Stimulated activated CD4-positive, alpha-beta T cell treated with anti-CD3 and anti-CD28 coated beads, Interleukin-15, amount 100 ng/mL, for 1 hour (primary cell): ENCODE measurements around the gene OR10G2.

ENCODE experiments used
- DNase-seq, 2 donors: peaks; one replicate each; pipeline ENCODE4 v3.0.0-alpha.2; 2020; ENCODE audit warnings: low read depth in 1 of 2, low spot score in 1 of 2

The OR10G2 gene

DNA sequence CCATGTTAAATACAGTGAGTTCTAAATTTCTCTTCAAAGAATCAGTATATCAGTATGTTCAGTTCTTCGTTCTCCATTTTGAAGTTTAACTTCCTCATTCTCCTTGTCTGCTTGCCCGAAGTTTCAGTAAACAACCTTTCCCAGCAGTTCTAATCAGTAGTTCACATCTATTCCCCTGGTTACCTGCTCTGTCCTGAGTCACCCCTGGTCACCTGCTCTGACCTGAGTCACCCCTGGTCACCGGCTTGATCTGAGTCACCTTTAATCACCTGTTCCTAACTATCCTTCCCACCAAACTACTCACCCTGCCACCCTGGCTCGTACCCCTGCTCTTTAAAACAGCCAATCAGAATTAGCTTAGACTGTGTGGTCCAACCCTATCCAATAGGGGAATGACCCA, 45.4 kb downstream of the OR10G2 start:
- DNase-seq, result no peak
